HCT116 (cell line): ENCODE results near the gene TGFBR1.

Source experiments
- CBX3 ChIP-seq: IDR thresholded peaks from 2 replicates; pipeline ENCODE4 v1.6.1; 2012; ENCODE audit warnings: low read depth
- EZH2 ChIP-seq: fragments of 200-600 bp; sonication (generic); IDR thresholded peaks from 2 replicates; pipeline ENCODE4 v1.6.1; 2017; ENCODE audit warnings: antibody characterized with exemption, mixed run types
- POLR2A ChIP-seq: IDR thresholded peaks from 2 replicates; pipeline ENCODE4 v1.7.0; 2011; ENCODE audit warnings: borderline replicate concordance; ENCODE audit not compliant: insufficient read depth, insufficient read length; ENCODE audit errors: extremely low read depth
- SRF ChIP-seq: IDR thresholded peaks from 2 replicates; pipeline ENCODE4 v1.6.1; 2012; ENCODE audit warnings: low read depth
- TF ChIP-seq, protein P1 (sequence below), 3 experiments: fragments of 200-600 bp in 1 of 3; sonication (generic) in 1 of 3; IDR thresholded peaks in 2 of 3; conservative IDR thresholded peaks in 1 of 3; 2 replicates each; pipeline ENCODE4 v1.5.1; 2012 to 2017; ENCODE audit warnings: low read depth in 2 of 3, low read length in 2 of 3, antibody characterized with exemption in 1 of 3, borderline replicate concordance in 1 of 3, control low read depth in 1 of 3, mild to moderate bottlenecking in 1 of 3, mixed read lengths in 1 of 3, mixed run types in 1 of 3, moderate library complexity in 1 of 3; ENCODE audit not compliant: insufficient read depth in 1 of 3
- TF ChIP-seq, protein P2 (sequence below): IDR thresholded peaks from 2 replicates; pipeline ENCODE4 v1.6.1; 2012

DNA sequence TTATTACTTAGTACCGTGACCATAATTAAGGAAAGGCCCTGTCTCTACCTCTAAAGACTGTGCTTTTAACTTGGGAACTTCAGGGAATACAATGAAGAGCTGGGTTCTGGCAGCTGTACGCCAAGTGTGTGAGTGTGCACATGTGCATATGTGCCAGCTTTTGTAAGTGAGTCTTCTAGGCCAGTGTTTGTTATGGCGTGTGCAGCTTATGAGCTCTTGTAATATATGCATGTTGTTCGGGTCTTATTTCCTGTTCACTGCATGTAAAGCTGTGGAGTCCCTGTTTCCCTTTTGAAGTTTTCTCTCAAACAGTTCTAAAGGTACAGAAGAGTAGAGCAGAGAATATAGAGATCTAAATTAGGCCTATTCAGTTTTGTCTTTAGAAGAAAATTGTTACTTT is 30.5 kb downstream of the TGFBR1 start:
- TF ChIP-seq EZH2 (no peak), POLR2A (no peak), SRF (no peak), CBX3 (no peak)
- TF ChIP-seq, protein P1, sequence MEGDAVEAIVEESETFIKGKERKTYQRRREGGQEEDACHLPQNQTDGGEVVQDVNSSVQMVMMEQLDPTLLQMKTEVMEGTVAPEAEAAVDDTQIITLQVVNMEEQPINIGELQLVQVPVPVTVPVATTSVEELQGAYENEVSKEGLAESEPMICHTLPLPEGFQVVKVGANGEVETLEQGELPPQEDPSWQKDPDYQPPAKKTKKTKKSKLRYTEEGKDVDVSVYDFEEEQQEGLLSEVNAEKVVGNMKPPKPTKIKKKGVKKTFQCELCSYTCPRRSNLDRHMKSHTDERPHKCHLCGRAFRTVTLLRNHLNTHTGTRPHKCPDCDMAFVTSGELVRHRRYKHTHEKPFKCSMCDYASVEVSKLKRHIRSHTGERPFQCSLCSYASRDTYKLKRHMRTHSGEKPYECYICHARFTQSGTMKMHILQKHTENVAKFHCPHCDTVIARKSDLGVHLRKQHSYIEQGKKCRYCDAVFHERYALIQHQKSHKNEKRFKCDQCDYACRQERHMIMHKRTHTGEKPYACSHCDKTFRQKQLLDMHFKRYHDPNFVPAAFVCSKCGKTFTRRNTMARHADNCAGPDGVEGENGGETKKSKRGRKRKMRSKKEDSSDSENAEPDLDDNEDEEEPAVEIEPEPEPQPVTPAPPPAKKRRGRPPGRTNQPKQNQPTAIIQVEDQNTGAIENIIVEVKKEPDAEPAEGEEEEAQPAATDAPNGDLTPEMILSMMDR (IDR thresholded peaks at IDR 0.05 in 2 of 3, conservative IDR thresholded peaks at IDR 0.05 in 1 of 3; ENCODE audit: borderline replicate concordance in 1 of 3, insufficient read depth in 1 of 3, low read depth in 2 of 3, low read length in 2 of 3) = no peak
- TF ChIP-seq, protein P2, sequence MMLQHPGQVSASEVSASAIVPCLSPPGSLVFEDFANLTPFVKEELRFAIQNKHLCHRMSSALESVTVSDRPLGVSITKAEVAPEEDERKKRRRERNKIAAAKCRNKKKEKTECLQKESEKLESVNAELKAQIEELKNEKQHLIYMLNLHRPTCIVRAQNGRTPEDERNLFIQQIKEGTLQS = no peak
